ENCODE results near the gene TBC1D9B. TPM values are rescaled to one million over a fixed set of nuclear protein-coding genes. Genes with fewer than 3 reads are reported as not detected.

Gene TBC1D9B
- total and polyA plus RNA-seq, 2 of the 13 experiments (the other 11 are each of a cell fraction or from before 2014, with no cell fraction given), result 35.0 to 50.0 TPM

DNA sequence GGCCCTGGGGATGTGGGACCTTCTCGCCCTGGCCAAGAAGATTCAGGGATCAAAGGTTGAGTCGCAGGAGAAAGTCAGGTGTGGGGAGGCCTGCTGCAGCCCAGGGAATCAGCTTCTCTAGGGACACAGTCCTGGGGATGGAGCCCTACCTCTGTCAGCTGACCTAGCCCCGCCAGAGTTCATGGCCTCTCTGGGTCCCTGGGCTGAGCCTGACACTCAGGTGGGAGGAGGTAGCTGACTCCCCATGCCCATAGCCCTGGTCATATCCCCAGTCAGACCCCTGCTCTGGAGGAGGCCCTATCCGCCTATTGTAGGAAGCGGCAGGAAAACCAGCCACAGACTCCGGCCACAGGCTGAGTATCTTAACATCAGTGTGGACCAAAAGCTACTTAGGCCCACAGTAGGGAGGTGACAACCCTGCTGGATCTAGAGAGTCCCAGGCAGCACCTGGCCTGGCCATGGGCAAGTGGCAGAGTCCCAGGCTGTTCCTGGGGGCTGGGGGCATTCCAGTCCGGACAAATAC is 34.0 kb downstream of the TBC1D9B start:
- no peak overlapping the region for H2AFZ ChIP-seq (ENCODE audit: low read length)
- no peak for ATAC-seq
- intact Hi-C loops (cut with micrococcal nuclease; ENCODE audit: unreplicated experiment), result no loop called here
- DNase-seq (ENCODE audit: low spot score), result no peak
- no peaks in the 10 kb centered on the region for H3K9me3 ChIP-seq (ENCODE audit: low read length)
- TF ChIP-seq, protein P1, sequence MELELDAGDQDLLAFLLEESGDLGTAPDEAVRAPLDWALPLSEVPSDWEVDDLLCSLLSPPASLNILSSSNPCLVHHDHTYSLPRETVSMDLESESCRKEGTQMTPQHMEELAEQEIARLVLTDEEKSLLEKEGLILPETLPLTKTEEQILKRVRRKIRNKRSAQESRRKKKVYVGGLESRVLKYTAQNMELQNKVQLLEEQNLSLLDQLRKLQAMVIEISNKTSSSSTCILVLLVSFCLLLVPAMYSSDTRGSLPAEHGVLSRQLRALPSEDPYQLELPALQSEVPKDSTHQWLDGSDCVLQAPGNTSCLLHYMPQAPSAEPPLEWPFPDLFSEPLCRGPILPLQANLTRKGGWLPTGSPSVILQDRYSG (CRISPR knock-in tag; IDR thresholded peaks at IDR 0.05), result no peak
- H3K9ac ChIP-seq (ENCODE audit: insufficient read depth, low read depth, low read length), result no peak overlapping the region
- POLR2A ChIA-PET, result no interaction called here
- H3K4me2 ChIP-seq (ENCODE audit: low read depth, low read length), result no peak overlapping the region
- no peaks in the 10 kb centered on the region for H3K4me1 ChIP-seq (ENCODE audit: insufficient read depth, low read length)
- FAIRE-seq, result no peak
- H3K79me2 ChIP-seq (ENCODE audit: insufficient read depth, low read length), result no peaks in the 10 kb centered on the region
- BruUV-seq (replicated peaks), result no TSS peak
- H3K4me3 ChIP-seq (replicated peaks in 1 of 3; ENCODE audit: insufficient read depth in 1 of 3, low read depth in 2 of 3, low read length in 3 of 3), result no peak overlapping the region
- 100% methylated on average over 1 of the region's 7 CpGs for WGBS (ENCODE audit: low lambda C conversion rate)
- H4K20me1 ChIP-seq (ENCODE audit: insufficient read depth, low read length), result no peaks in the 10 kb centered on the region
- CTCF ChIA-PET (ENCODE audit: low intra/inter-chr PET ratio, low total read pairs), result no interaction called here
- H3K27ac ChIP-seq (ENCODE audit: extremely low read length, insufficient read depth, low read length), result no peak overlapping the region
- in situ Hi-C loops (cut with HindIII; ENCODE audit: extremely low pct_ligation_motif_present, low pct_unique_long_range_greater_than_20kb), result no loop called here
- peaks cover 22 to 60% of the 10 kb centered on the region in 2 experiments; a peak in 4 of 5 replicates for H3K36me3 ChIP-seq (replicated peaks in 1 of 2; ENCODE audit: control insufficient read depth in 1 of 2, insufficient read depth in 2 of 2, low read length in 2 of 2)
- H3K27me3 ChIP-seq (ENCODE audit: control insufficient read depth in 1 of 2, insufficient read depth in 2 of 2, low read length in 2 of 2), result no peaks in the 10 kb centered on the region

DNA sequence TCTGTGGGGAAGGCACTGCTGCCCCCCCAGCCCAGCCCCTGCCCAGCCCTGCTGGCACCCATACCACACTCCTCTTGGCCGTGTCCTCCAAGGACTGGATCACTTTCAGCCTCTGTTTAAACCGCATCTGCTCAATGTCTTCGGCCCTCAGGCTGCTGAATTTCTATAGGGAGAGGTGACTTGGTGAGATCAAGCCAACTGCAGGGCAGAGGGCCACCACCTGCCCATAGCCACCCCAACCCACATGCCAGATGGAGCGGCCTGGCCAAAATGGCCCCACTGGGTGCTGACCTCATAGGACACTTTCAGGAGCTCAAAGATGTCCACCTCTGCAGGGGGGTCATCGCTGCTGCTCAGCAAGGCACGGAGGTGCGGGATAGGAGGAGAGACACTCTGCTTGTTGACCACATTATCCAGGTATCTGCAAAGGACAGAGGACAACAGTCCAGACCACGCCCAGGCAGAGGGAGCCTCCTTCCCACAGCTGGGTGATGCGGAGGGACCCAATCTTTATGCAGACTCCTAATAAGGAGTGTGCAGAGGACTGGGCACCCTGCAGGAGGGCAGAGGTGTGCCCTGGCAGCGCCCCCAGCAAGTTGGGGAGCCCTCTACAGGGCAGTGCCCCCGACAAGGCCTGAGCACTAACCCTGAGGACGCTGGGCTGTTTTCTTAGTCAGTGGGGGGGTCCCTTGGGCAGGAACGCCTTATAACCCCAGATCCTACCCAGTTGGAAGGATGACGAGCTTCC is 34.7 kb downstream of the TBC1D9B start:
- 99% methylated on average over 10 of the region's 14 CpGs for WGBS (ENCODE audit: low lambda C conversion rate)
- FAIRE-seq (no peak), DNase-seq (ENCODE audit: low spot score) (no peak), ATAC-seq (no peak)
- H3K79me2 ChIP-seq (ENCODE audit: insufficient read depth, low read length), result no peaks in the 10 kb centered on the region
- H3K4me3 ChIP-seq (replicated peaks in 1 of 3; ENCODE audit: insufficient read depth in 1 of 3, low read depth in 2 of 3, low read length in 3 of 3), result no peak overlapping the region
- H3K9me3 ChIP-seq (ENCODE audit: low read length), result no peaks in the 10 kb centered on the region
- no peaks in the 10 kb centered on the region for H3K27me3 ChIP-seq (ENCODE audit: control insufficient read depth in 1 of 2, insufficient read depth in 2 of 2, low read length in 2 of 2)
- no peak overlapping the region for H3K9ac ChIP-seq (ENCODE audit: insufficient read depth, low read depth, low read length)
- POLR2A ChIA-PET, result no interaction called here
- no peak overlapping the region for H2AFZ ChIP-seq (ENCODE audit: low read length)
- TF ChIP-seq ZNF354B (CRISPR knock-in tag; IDR thresholded peaks at IDR 0.05) (no peak), MAFK (conservative IDR thresholded peaks at IDR 0.05 in 1 of 2, IDR thresholded peaks at IDR 0.05 in 1 of 2; ENCODE audit: low read length in 2 of 2) (no peak), ZNF703 (CRISPR knock-in tag; IDR thresholded peaks at IDR 0.05; ENCODE audit: borderline replicate concordance) (no peak), POLR2A (IDR thresholded peaks at IDR 0.05; ENCODE audit: insufficient read depth in 1 of 2, low read depth in 2 of 2, low read length in 2 of 2) (0 out of 4 replicates have a peak, but pooled peaks of 1 of the 2 experiments have one; percentile 16)
- TF ChIP-seq, protein P2, sequence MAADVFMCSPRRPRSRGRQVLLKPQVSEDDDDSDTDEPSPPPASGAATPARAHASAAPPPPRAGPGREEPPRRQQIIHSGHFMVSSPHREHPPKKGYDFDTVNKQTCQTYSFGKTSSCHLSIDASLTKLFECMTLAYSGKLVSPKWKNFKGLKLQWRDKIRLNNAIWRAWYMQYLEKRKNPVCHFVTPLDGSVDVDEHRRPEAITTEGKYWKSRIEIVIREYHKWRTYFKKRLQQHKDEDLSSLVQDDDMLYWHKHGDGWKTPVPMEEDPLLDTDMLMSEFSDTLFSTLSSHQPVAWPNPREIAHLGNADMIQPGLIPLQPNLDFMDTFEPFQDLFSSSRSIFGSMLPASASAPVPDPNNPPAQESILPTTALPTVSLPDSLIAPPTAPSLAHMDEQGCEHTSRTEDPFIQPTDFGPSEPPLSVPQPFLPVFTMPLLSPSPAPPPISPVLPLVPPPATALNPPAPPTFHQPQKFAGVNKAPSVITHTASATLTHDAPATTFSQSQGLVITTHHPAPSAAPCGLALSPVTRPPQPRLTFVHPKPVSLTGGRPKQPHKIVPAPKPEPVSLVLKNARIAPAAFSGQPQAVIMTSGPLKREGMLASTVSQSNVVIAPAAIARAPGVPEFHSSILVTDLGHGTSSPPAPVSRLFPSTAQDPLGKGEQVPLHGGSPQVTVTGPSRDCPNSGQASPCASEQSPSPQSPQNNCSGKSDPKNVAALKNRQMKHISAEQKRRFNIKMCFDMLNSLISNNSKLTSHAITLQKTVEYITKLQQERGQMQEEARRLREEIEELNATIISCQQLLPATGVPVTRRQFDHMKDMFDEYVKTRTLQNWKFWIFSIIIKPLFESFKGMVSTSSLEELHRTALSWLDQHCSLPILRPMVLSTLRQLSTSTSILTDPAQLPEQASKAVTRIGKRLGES (CRISPR knock-in tag; IDR thresholded peaks at IDR 0.05; ENCODE audit: borderline replicate concordance), result no peak
- BruUV-seq (replicated peaks), result no TSS peak
- H3K4me2 ChIP-seq (ENCODE audit: low read depth, low read length), result no peak overlapping the region
- H3K27ac ChIP-seq (ENCODE audit: extremely low read length, insufficient read depth, low read length), result no peak overlapping the region
- H4K20me1 ChIP-seq (ENCODE audit: insufficient read depth, low read length), result no peaks in the 10 kb centered on the region
- CTCF ChIA-PET (ENCODE audit: low intra/inter-chr PET ratio, low total read pairs), result no interaction called here
- peaks cover 22 to 55% of the 10 kb centered on the region in 2 experiments; a peak in 4 of 5 replicates for H3K36me3 ChIP-seq (replicated peaks in 1 of 2; ENCODE audit: control insufficient read depth in 1 of 2, insufficient read depth in 2 of 2, low read length in 2 of 2)
- in situ Hi-C loops (cut with HindIII; ENCODE audit: extremely low pct_ligation_motif_present, low pct_unique_long_range_greater_than_20kb) (no loop called here), intact Hi-C loops (cut with micrococcal nuclease; ENCODE audit: unreplicated experiment) (no loop called here)
- no peaks in the 10 kb centered on the region for H3K4me1 ChIP-seq (ENCODE audit: insufficient read depth, low read length)

All from HepG2 (cell line).